A549 (cell line): ENCODE data around the gene LTF. TPM values are rescaled to one million over a fixed set of nuclear protein-coding genes. Genes with fewer than 3 reads are reported as not detected.

Experiments
- ATAC-seq, 2 experiments: fragments of 200-7000 bp in 1 of 2; fragments of >200 bp in 1 of 2; cut with Nextera tagmentation in 1 of 2; cut with Tn5 transposase in 1 of 2; 3 replicates each; pipeline versions ENCODE4 v1.8.0 to v1.9.1; 2018 to 2020; ENCODE audit warnings: mild to moderate bottlenecking in 1 of 2, moderate library complexity in 1 of 2
- CTCF ChIA-PET: fragments of 300-600 bp; sonication (Branson Sonifier 250); formaldehyde crosslinking; extraction: SDS; loops from one replicate; lab custom pipeline; 2021; ENCODE audit warnings: antibody characterized with exemption, inconsistent platforms; lab: Yijun Ruan, JAX
- POLR2A ChIA-PET: fragments of 350-600 bp; formaldehyde crosslinking; extraction: SDS; loops from one replicate; lab custom pipeline; 2021; ENCODE audit warnings: antibody characterized with exemption, inconsistent platforms; lab: Yijun Ruan, JAX
- DNase-seq, 2 experiments: peaks; one replicate each; pipeline versions ENCODE4 v3.0.0 to v3.0.0-alpha.2; 2011 to 2016; ENCODE audit warnings: low read depth in 1 of 2, low spot score in 1 of 2
- FAIRE-seq: peaks from 2 replicates; lab custom pipeline; 2011; peaks lifted over from hg19 to GRCh38; lab: Jason Lieb, UNC
- H3K27ac ChIP-seq, 2 experiments: fragments of >200 bp; sonication (Bioruptor Twin); formaldehyde crosslinking; 3 replicates each; pipeline ENCODE4 v1.5.1; 2016 to 2017
- H3K4me1 ChIP-seq: fragments of >200 bp; sonication (Bioruptor Twin); formaldehyde crosslinking; 3 replicates; pipeline ENCODE4 v1.6.1; 2016
- H3K4me2 ChIP-seq: fragments of >200 bp; sonication (Bioruptor Twin); formaldehyde crosslinking; 3 replicates; pipeline ENCODE4 v1.6.1; 2016
- H3K4me3 ChIP-seq: fragments of >200 bp; sonication (Bioruptor Twin); formaldehyde crosslinking; 3 replicates; pipeline ENCODE4 v1.5.1; 2016
- H3K9me3 ChIP-seq: fragments of >200 bp; sonication (Bioruptor Twin); formaldehyde crosslinking; 3 replicates; pipeline ENCODE4 v1.6.1; 2016
- BHLHE40 ChIP-seq: IDR thresholded peaks from 2 replicates; pipeline ENCODE4 v1.6.1; 2012; ENCODE audit warnings: low read depth, low read length, inconsistent platforms
- CBX2 ChIP-seq: fragments of 200-600 bp; sonication (generic); IDR thresholded peaks from 2 replicates; pipeline ENCODE4 v1.6.1; 2016; ENCODE audit warnings: low read depth, mild to moderate bottlenecking, borderline replicate concordance
- EHF ChIP-seq: fragments of 250-450 bp; sonication (Bioruptor Pico); IDR thresholded peaks from 2 replicates; pipeline ENCODE4 v1.5.0; 2020; ENCODE audit warnings: mild to moderate bottlenecking
- EHMT2 ChIP-seq: fragments of 200-600 bp; sonication (generic); IDR thresholded peaks from 2 replicates; pipeline ENCODE4 v1.6.1; 2016; ENCODE audit warnings: antibody characterized with exemption, low read depth, mild to moderate bottlenecking, moderate library complexity
- FOSB ChIP-seq: fragments of 250-450 bp; sonication (Bioruptor Pico); IDR thresholded peaks from 2 replicates; pipeline ENCODE4 v1.5.0; 2020; ENCODE audit warnings: mild to moderate bottlenecking, moderate library complexity
- FOSL2 ChIP-seq, 2 experiments: fragments of 450-650 bp in 1 of 2; fragments of >200 bp in 1 of 2; sonication (Bioruptor Twin) in 1 of 2; formaldehyde crosslinking; IDR thresholded peaks; 2 replicates each; pipeline versions ENCODE4 v1.5.0 to v1.6.1; 2016 to 2020; ENCODE audit warnings: mild to moderate bottlenecking in 1 of 2, moderate library complexity in 1 of 2
- GATA3 ChIP-seq: IDR thresholded peaks from 2 replicates; pipeline ENCODE4 v1.6.1; 2012; ENCODE audit warnings: borderline replicate concordance
- HDAC2 ChIP-seq: fragments of 200-600 bp; sonication (generic); IDR thresholded peaks from 2 replicates; pipeline ENCODE4 v1.6.1; 2016
- HOXA7 ChIP-seq: fragments of 250-450 bp; sonication (Bioruptor Pico); IDR thresholded peaks from 2 replicates; pipeline ENCODE4 v1.5.0; 2020; ENCODE audit warnings: mild to moderate bottlenecking, moderate library complexity
- HOXB13 ChIP-seq: fragments of 250-450 bp; sonication (Bioruptor Pico); IDR thresholded peaks from 2 replicates; pipeline ENCODE4 v1.5.0; 2020; ENCODE audit warnings: low read depth, mild to moderate bottlenecking, moderate library complexity
- JUN ChIP-seq, 2 experiments: fragments of >200 bp; sonication (Bioruptor Twin); formaldehyde crosslinking; IDR thresholded peaks; 2 replicates in 1 of 2; 3 replicates in 1 of 2; pipeline ENCODE4 v1.6.1; 2016 to 2017
- MAFK ChIP-seq: fragments of 450-650 bp; IDR thresholded peaks from 2 replicates; pipeline ENCODE4 v1.6.1; 2014; ENCODE audit not compliant: partially characterized antibody
- MYC ChIP-seq: IDR thresholded peaks from 2 replicates; pipeline ENCODE4 v1.6.1; 2012; ENCODE audit warnings: mild to moderate bottlenecking, inconsistent platforms, low read length, improper control_type of control experiment, borderline replicate concordance
- PHF8 ChIP-seq: fragments of 200-600 bp; sonication (generic); IDR thresholded peaks from 2 replicates; pipeline ENCODE4 v1.6.1; 2016; ENCODE audit warnings: low read depth, mild to moderate bottlenecking, antibody characterized with exemption, moderate library complexity, borderline replicate concordance
- POLR2A ChIP-seq: IDR thresholded peaks from 2 replicates; pipeline ENCODE4 v1.6.1; 2012; ENCODE audit warnings: mild to moderate bottlenecking, low read length
- RAD21 ChIP-seq, 2 experiments: fragments of >200 bp in 1 of 2; sonication (Bioruptor Twin) in 1 of 2; formaldehyde crosslinking in 1 of 2; IDR thresholded peaks in 1 of 2; conservative IDR thresholded peaks in 1 of 2; 2 replicates in 1 of 2; 3 replicates in 1 of 2; pipeline ENCODE4 v1.6.1; 2012 to 2018; ENCODE audit warnings: inconsistent platforms in 1 of 2
- TFCP2L1 ChIP-seq: fragments of 250-450 bp; sonication (Bioruptor Pico); IDR thresholded peaks from 2 replicates; pipeline ENCODE4 v1.5.0; 2021; ENCODE audit warnings: mild to moderate bottlenecking
- ZNF302 ChIP-seq: fragments of 250-450 bp; sonication (Bioruptor Pico); IDR thresholded peaks from 2 replicates; pipeline ENCODE4 v1.9.0; 2021; ENCODE audit warnings: inconsistent platforms, mild to moderate bottlenecking, moderate library complexity
- ZSCAN20 ChIP-seq: fragments of 250-450 bp; sonication (Bioruptor Pico); IDR thresholded peaks from 2 replicates; pipeline ENCODE4 v1.8.0; 2022; ENCODE audit warnings: mild to moderate bottlenecking, moderate library complexity
- WGBS: methylation state at CpG from one replicate; pipeline ENCODE4 v1.1.6; 2017; ENCODE audit errors: missing lambda C conversion rate; 5-methylcytosine and 5-hydroxymethylcytosine counted together
- polyA plus RNA-seq, 4 experiments: library from polyadenylated mRNA; depleted of rRNA in 3 of 4; stranded (reverse); fragments of >200 nt; fragmentation: RNase III in 1 of 4; extraction: RNeasy Plus Mini Kit Qiagen cat#74134 plus additional on column Dnase treatment in 1 of 4; gene quantifications; 2 replicates in 3 of 4; 3 replicates in 1 of 4; pipeline ENCODE4 v1.2.3, GENCODE V29; 2011 to 2017
- TF ChIP-seq, protein P1 (sequence below): IDR thresholded peaks from 2 replicates; pipeline ENCODE4 v1.6.1; 2012
- TF ChIP-seq, protein P2 (sequence below): fragments of 150-350 bp; IDR thresholded peaks from 2 replicates; pipeline ENCODE4 v1.6.1; 2014; ENCODE audit warnings: low read depth, mild to moderate bottlenecking, low read length
- TF ChIP-seq, protein P3 (sequence below): fragments of >200 bp; sonication (Bioruptor Twin); formaldehyde crosslinking; IDR thresholded peaks from 3 replicates; pipeline ENCODE4 v1.6.1; 2016

LTF gene
- polyA plus RNA-seq, 2 of the 4 experiments (the other 2 are of a cell fraction), result not detected

DNA sequence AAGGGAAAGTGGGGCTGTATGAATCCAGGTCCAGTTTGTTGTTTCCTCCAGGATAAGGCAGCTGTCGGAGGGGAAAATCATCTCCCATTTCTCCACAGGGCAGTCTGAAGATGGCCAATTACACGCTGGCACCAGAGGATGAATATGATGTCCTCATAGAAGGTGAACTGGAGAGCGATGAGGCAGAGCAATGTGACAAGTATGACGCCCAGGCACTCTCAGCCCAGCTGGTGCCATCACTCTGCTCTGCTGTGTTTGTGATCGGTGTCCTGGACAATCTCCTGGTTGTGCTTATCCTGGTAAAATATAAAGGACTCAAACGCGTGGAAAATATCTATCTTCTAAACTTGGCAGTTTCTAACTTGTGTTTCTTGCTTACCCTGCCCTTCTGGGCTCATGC is 56.7 kb downstream of the LTF start:
- Histone ChIP-seq H3K27ac (no peak overlapping the region), H3K4me2 (no peak overlapping the region), H3K9me3 (no peaks in the 10 kb centered on the region), H3K4me3 (no peak overlapping the region), H3K4me1 (no peaks in the 10 kb centered on the region)
- WGBS, result 79% methylated on average over 7 of the region's 7 CpGs
- TF ChIP-seq EHF (no peak), MYC (no peak), TFCP2L1 (CRISPR knock-in tag) (no peak), BHLHE40 (no peak), FOSB (CRISPR knock-in tag) (no peak), GATA3 (no peak), POLR2A (no peak)
- ChIA-PET CTCF (no interaction called here), POLR2A (no interaction called here)
- ATAC-seq (no peak), DNase-seq (no peak), FAIRE-seq (no peak)

DNA sequence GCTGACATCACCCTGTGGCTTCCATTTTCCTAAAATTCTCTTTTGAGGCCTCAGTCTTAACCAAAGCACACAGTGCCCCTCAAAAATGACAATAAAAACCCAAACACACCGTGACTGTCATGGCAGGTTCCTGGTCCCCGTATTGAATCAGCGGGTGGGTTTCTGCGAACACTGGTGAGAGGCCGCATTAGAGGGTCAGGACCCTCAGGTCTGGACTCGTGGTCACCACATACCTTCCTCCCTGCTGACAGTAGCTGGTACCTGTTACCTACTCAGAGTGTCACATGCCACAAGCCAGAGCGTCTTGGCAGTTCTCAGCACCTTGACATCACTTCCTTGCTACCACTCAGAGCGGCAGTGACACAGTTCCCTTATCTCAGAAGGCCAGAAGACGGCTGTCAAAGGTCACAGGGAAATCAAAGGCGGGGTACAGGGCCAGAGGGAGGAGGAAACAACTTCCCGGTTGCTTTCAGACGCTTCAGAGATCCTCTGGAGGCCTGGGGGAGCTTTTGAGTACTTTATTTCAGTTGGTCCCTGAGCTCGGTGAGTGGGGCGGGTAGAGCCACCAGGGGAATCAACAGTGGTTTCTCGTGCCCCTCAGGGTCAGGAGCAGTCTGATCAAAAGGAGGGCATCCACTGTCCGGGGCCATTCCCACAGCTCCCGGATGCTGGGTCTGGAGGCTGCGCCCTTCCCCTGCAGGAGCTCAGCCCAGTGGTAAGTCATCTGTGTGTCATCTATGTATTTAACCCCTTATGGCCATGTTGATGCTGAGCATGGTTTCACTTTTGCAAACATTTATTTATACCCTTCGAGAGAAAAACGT is 57.7 kb downstream of the LTF start, which contains the start of the genes CCR5AS and CCRL2:
Gene CCR5AS (minus strand): TSS at position 279 of the 824 bp plus-strand sequence.
Gene CCRL2 (plus strand): TSS at position 472 of the 824 bp plus-strand sequence. CDS start 821 bp downstream, outside the sequence.
- no peak for DNase-seq
- 24% methylated on average over 11 of the region's 20 CpGs for WGBS
- CTCF ChIA-PET, result interaction anchor here (1.0 kb wide), 1 partner anchor 151 kb away, joined by 4 read pairs; no protein-coding TSS in a partner anchor
- H3K4me3 ChIP-seq, result no peak within 1 kb of the TSS
- H3K4me2 ChIP-seq, result peak within 1 kb of the TSS; percentile 37
- POLR2A ChIA-PET, result no interaction called here
- no peak within 1 kb of the TSS for H3K27ac ChIP-seq
- H3K9me3 ChIP-seq, result no peaks in the 10 kb centered on the region
- no peaks in the 10 kb centered on the region for H3K4me1 ChIP-seq
- TF ChIP-seq JUN (IDR thresholded peaks at IDR 0.05), result no peak
- no peak for TF ChIP-seq ZNF302 (CRISPR knock-in tag)
- TF ChIP-seq MAFK, result no peak
- TF ChIP-seq, protein P1, sequence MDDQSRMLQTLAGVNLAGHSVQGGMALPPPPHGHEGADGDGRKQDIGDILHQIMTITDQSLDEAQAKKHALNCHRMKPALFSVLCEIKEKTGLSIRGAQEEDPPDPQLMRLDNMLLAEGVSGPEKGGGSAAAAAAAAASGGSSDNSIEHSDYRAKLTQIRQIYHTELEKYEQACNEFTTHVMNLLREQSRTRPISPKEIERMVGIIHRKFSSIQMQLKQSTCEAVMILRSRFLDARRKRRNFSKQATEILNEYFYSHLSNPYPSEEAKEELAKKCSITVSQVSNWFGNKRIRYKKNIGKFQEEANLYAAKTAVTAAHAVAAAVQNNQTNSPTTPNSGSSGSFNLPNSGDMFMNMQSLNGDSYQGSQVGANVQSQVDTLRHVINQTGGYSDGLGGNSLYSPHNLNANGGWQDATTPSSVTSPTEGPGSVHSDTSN, result no peak
- TF ChIP-seq CBX2, result no peak
- TF ChIP-seq, protein P2, sequence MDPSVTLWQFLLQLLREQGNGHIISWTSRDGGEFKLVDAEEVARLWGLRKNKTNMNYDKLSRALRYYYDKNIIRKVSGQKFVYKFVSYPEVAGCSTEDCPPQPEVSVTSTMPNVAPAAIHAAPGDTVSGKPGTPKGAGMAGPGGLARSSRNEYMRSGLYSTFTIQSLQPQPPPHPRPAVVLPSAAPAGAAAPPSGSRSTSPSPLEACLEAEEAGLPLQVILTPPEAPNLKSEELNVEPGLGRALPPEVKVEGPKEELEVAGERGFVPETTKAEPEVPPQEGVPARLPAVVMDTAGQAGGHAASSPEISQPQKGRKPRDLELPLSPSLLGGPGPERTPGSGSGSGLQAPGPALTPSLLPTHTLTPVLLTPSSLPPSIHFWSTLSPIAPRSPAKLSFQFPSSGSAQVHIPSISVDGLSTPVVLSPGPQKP, result no peak
- TF ChIP-seq, protein P3, sequence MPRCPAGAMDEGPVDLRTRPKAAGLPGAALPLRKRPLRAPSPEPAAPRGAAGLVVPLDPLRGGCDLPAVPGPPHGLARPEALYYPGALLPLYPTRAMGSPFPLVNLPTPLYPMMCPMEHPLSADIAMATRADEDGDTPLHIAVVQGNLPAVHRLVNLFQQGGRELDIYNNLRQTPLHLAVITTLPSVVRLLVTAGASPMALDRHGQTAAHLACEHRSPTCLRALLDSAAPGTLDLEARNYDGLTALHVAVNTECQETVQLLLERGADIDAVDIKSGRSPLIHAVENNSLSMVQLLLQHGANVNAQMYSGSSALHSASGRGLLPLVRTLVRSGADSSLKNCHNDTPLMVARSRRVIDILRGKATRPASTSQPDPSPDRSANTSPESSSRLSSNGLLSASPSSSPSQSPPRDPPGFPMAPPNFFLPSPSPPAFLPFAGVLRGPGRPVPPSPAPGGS, result no peak
- no peak for TF ChIP-seq HOXB13
- TF ChIP-seq EHMT2, result no peak
- TF ChIP-seq TFCP2L1 (CRISPR knock-in tag), result no peak
- no peak for TF ChIP-seq HOXA7 (CRISPR knock-in tag)
- no peak for TF ChIP-seq POLR2A
- no peak for TF ChIP-seq HDAC2
- no peak for TF ChIP-seq PHF8
- TF ChIP-seq, all 56 proteins: peak for 0
- ATAC-seq (peak; percentile 43 to 65; a peak in 3 of 6 replicates), FAIRE-seq (no peak)

DNA sequence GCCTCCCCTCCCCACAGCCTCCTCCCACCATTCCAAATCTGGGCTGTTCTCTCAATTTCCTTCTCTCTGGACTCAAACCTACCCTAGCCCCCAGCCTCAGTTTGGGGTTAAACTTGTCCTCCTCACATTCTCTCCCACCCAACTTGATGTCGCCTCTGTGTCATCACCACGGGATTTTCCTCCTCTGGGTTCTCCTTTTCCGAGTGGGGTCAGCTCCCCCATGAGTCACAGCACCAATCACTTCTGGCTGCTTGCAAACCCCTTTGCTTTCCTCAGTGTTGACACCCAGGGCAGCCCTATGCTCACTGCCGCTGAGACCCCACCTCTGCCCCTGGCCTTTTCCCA is 58.3 kb downstream of the LTF start:
- FAIRE-seq (no peak), DNase-seq (no peak), ATAC-seq (no peak)
- TF ChIP-seq FOSL2 (IDR thresholded peaks at IDR 0.05) (no peak), FOSL2 (CRISPR knock-in tag; IDR thresholded peaks at IDR 0.05) (no peak), ZSCAN20 (CRISPR knock-in tag) (no peak), RAD21 (conservative IDR thresholded peaks at IDR 0.05 in 1 of 2, IDR thresholded peaks at IDR 0.05 in 1 of 2) (no peak), FOSB (CRISPR knock-in tag) (no peak)
- ChIA-PET POLR2A (no interaction called here), CTCF (no interaction called here)
- H3K4me3 ChIP-seq, result no peak overlapping the region
- no peak overlapping the region for H3K27ac ChIP-seq
- H3K4me1 ChIP-seq, result no peaks in the 10 kb centered on the region
- WGBS, result 73% methylated on average over 4 of the region's 4 CpGs
- no peak overlapping the region for H3K4me2 ChIP-seq
- H3K9me3 ChIP-seq, result no peaks in the 10 kb centered on the region
